Fibroblast of lung (primary cell): ENCODE results near the gene CCDC106. TPM values are rescaled to one million over a fixed set of nuclear protein-coding genes. Genes with fewer than 3 reads are reported as not detected.

ENCODE experiments used
- DNase-seq, 2 donors: peaks; one replicate each; pipeline versions ENCODE4 v3.0.0 to v3.0.0-alpha.2; 2010; ENCODE audit warnings: low read depth in 2 of 2
- H2AFZ ChIP-seq: 2 replicates; pipeline ENCODE4 v1.5.1; 2012; ENCODE audit warnings: low read length, control low read depth, inconsistent platforms
- H3K27ac ChIP-seq: 2 replicates; pipeline ENCODE4 v1.5.1; 2011; ENCODE audit warnings: low read length, control low read depth; ENCODE audit not compliant: insufficient read depth
- H3K27me3 ChIP-seq: 2 replicates; pipeline ENCODE4 v1.5.1; 2011; ENCODE audit warnings: mild to moderate bottlenecking, low read length; ENCODE audit not compliant: control insufficient read depth, insufficient read depth
- H3K36me3 ChIP-seq: 2 replicates; pipeline ENCODE4 v1.5.1; 2011; ENCODE audit warnings: low read length; ENCODE audit not compliant: control insufficient read depth, insufficient read depth
- H3K4me1 ChIP-seq: 2 replicates; pipeline ENCODE4 v1.5.1; 2011; ENCODE audit warnings: low read length; ENCODE audit not compliant: control insufficient read depth, insufficient read depth; ENCODE audit errors: extremely low read depth
- H3K4me2 ChIP-seq: 2 replicates; pipeline ENCODE4 v1.5.1; 2011; ENCODE audit warnings: low read length, control low read depth; ENCODE audit not compliant: insufficient read depth; ENCODE audit errors: extremely low read depth
- H3K4me3 ChIP-seq, 4 experiments: fragments of 200-600 bp in 1 of 4; sonication (generic) in 1 of 4; replicated peaks in 1 of 4; 2 replicates each; pipeline ENCODE4 v1.5.1; 2011 to 2016; ENCODE audit warnings: low read length in 4 of 4, low read depth in 3 of 4, mild to moderate bottlenecking in 3 of 4, control low read depth in 2 of 4, inconsistent platforms in 1 of 4, mixed read lengths in 1 of 4; ENCODE audit not compliant: insufficient read depth in 1 of 4; ENCODE audit errors: control extremely low read depth in 1 of 4
- H3K79me2 ChIP-seq: 2 replicates; pipeline ENCODE4 v1.5.1; 2012; ENCODE audit warnings: mild to moderate bottlenecking, low read length, inconsistent platforms; ENCODE audit not compliant: control insufficient read depth, insufficient read depth
- H3K9ac ChIP-seq: 2 replicates; pipeline ENCODE4 v1.5.1; 2011; ENCODE audit warnings: mild to moderate bottlenecking, low read length, control low read depth; ENCODE audit not compliant: insufficient read depth
- H3K9me3 ChIP-seq: 2 replicates; pipeline ENCODE4 v1.5.1; 2012; ENCODE audit warnings: low read depth, low read length; ENCODE audit not compliant: control insufficient read depth, insufficient read depth
- H4K20me1 ChIP-seq: 2 replicates; pipeline ENCODE4 v1.5.1; 2011; ENCODE audit warnings: low read length; ENCODE audit not compliant: control insufficient read depth, insufficient read depth; ENCODE audit errors: extremely low read depth
- CTCF ChIP-seq, 2 donors: IDR thresholded peaks in 1 of 2; conservative IDR thresholded peaks in 1 of 2; 1 replicate in 1 of 2; 2 replicates in 1 of 2; pipeline ENCODE4 v1.5.1; 2011 to 2012; ENCODE audit warnings: low read length in 2 of 2, control low read depth in 1 of 2, inconsistent platforms in 1 of 2, low read depth in 1 of 2, mild to moderate bottlenecking in 1 of 2
- EZH2 ChIP-seq: IDR thresholded peaks from 2 replicates; pipeline ENCODE4 v1.5.1; 2012; ENCODE audit warnings: low read length, control low read depth, mild to moderate bottlenecking; ENCODE audit errors: missing control alignments
- polyA plus RNA-seq, 2 donors: library from polyadenylated mRNA; depleted of rRNA in 1 of 2; stranded (reverse) in 1 of 2; unstranded in 1 of 2; fragments of >200 nt; gene quantifications; 2 replicates each; pipeline ENCODE4 v1.2.1, GENCODE V29; 2011 to 2012; ENCODE audit warnings: missing spikeins in 1 of 2
- total RNA-seq: library from RNA; depleted of rRNA; stranded (reverse); fragments of >200 nt; gene quantifications from 2 replicates; pipeline ENCODE4 v1.2.1, GENCODE V29; 2014

The CCDC106 gene
- total and polyA plus RNA-seq, 2 donors (not counting 1 experiment from before 2014, with no cell fraction given) = 4.5 to 10.2 TPM

GRCh38 chr19:55679343-55680257 lies 31.6 kb downstream of the CCDC106 start:
- H3K4me3 ChIP-seq = no peak overlapping the region
- no peaks in the 10 kb centered on the region for H3K27me3 ChIP-seq
- H3K9ac ChIP-seq = no peak overlapping the region
- H3K9me3 ChIP-seq = no peaks in the 10 kb centered on the region
- H4K20me1 ChIP-seq = peaks cover 2% of the 10 kb centered on the region
- H2AFZ ChIP-seq = no peak overlapping the region
- H3K36me3 ChIP-seq = peaks cover 23% of the 10 kb centered on the region
- H3K4me1 ChIP-seq = peaks cover 17% of the 10 kb centered on the region
- no peak for TF ChIP-seq EZH2
- TF ChIP-seq CTCF (conservative IDR thresholded peaks at IDR 0.05 in 1 of 2, IDR thresholded peaks at IDR 0.05 in 1 of 2; ENCODE audit: low read depth in 1 of 2, low read length in 2 of 2) = no peak
- H3K79me2 ChIP-seq = peaks cover 80% of the 10 kb centered on the region
- DNase-seq = peak in 1 of 2 donors; percentile 19
- H3K4me2 ChIP-seq = no peak overlapping the region
- peak overlapping the region; percentile 42 for H3K27ac ChIP-seq

- Histone ChIP-seq H2AFZ (no peak overlapping the region), H3K4me1 (peaks cover 17% of the 10 kb centered on the region), H3K79me2 (peaks cover 86% of the 10 kb centered on the region), H3K27ac (no peak overlapping the region), H3K9ac (no peak overlapping the region), H3K4me2 (no peak overlapping the region), H3K27me3 (no peaks in the 10 kb centered on the region), H3K4me3 (no peak overlapping the region), H4K20me1 (peaks cover 2% of the 10 kb centered on the region), H3K9me3 (no peaks in the 10 kb centered on the region), H3K36me3 (peaks cover 29% of the 10 kb centered on the region)
- TF ChIP-seq EZH2 (no peak), CTCF (conservative IDR thresholded peaks at IDR 0.05 in 1 of 2, IDR thresholded peaks at IDR 0.05 in 1 of 2; ENCODE audit: low read depth in 1 of 2, low read length in 2 of 2) (no peak)
- DNase-seq = no peak
Observed at GRCh38 chr19:55680339-55681130, 32.5 kb downstream of the CCDC106 start.
